CD4-positive, alpha-beta T cell treated with Interferon gamma for 1 hour (primary cell): Measurements from ENCODE around the gene JAML.
A peak's percentile ranks its signal among the peaks of the same experiment; 100 is the strongest.
"Not testable (repeated sequence)": the region's sequence is repeated elsewhere in the genome, so short reads cannot be mapped to it uniquely, and the experiment has no call there.

Experiments
- DNase-seq: peaks from one replicate; pipeline ENCODE4 v3.0.0-alpha.2; 2020

The JAML gene

DNA sequence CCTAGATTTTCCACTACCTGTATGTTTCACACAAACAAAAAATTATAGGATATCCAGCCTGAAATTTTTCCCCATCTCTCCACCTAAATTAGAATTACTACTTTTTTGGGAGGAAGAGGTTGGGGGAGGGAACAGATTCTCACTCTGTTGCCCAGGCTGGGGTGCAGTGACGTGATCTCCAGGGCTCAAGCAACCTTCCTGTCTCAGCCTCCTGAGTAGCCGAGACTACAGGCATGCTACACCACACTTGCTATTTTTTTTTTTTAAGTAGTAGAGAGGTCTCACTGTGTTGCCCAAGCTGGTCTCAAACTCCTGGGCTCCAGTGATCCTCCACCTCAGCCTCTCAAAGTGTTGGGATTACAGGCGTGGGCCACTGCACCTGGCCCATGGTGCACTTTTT, 9.5 kb downstream of the JAML start:
- no peak for DNase-seq

DNA sequence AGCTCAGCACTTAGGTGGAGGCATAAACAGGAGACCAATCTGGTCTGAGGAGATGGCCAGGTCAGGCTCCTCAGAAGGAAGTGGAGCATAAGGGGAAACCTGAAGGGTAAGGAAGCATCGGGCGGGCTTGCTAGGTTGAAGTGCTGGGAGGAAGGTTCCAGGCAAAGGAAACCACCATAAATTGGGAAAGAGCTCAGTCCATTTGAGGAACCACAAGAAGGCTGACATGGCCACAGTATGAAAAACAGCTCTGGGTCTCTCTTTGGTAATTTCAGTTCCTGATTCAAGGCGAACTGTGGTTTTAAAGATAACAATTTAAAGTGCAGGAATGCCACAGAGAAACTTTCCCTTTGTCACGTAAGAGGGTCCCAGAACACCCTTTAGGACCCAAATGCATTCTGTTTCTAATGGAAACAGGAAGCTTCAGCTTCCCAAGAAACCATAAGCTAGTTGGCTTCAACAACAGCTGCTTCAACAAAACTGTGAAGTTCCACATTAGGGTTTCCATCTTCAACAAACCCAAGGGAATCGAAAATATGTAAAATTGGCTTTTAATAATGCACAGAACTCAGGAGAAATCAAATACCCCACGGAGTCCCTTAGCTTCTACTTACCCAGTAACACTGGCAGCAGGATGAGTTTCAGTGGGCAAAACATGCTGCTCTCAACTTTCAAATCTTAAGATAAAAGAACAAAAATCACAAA, 10.4 kb downstream of the JAML start:
- DNase-seq = peak; percentile 20

DNA sequence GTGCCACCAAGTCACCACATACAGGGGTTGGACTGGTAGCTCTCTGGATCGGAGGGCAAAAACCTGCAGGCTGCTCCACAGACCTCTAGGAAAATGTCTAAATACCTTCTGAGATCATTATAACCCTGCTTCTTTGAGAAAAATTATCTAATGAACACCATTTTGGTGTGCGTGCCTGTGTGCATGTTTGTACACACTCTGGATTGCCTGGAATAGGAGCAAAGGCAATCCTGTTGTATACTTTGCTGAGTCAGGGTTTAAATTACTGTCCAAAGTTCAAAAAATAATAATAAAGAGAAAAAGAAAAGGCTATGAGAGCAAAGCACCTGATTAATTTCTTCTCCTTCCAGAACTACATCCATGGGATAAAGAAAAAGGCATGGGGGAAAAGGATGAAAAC, 11.0 kb downstream of the JAML start:
- DNase-seq = no peak

DNA sequence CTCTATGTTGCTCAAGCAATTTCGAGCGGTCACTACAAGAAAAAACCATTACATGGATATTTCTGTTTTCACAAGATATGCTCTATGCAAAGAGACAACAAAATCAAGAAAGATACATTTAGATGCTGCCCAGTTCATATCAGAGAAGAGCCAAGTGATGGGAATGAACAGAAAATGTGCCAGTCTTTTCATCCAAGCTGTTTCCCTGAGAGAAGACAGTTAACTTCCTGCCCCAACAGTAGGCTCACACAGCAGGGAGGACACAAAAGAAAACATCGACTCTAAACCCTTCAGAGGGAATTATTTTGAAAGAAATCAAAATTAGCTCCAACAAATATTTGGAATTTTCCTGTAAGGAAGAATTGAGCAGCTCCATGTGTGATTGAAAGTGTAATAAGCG, 11.6 kb downstream of the JAML start:
- DNase-seq = no peak

DNA sequence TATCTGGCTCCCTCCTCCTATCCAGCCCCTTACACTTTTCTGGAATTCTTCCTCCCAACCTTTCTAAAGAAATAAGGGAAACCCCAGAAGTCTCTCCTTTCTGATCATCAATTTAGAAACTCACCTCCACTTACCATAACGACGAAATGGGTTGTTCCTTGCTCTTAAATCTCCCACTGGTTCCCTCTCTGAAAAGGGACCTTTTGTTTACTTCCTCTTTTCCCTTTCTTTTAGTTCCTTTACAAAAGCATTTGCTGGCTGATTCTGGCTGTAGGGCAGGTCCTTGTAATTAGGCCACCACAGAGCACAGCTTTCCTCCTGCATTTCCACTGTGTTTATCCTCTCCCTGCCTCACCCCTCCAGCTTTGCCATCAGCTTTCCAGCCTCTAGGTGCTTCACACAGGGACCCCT, 12.0 kb downstream of the JAML start:
- no peak for DNase-seq

DNA sequence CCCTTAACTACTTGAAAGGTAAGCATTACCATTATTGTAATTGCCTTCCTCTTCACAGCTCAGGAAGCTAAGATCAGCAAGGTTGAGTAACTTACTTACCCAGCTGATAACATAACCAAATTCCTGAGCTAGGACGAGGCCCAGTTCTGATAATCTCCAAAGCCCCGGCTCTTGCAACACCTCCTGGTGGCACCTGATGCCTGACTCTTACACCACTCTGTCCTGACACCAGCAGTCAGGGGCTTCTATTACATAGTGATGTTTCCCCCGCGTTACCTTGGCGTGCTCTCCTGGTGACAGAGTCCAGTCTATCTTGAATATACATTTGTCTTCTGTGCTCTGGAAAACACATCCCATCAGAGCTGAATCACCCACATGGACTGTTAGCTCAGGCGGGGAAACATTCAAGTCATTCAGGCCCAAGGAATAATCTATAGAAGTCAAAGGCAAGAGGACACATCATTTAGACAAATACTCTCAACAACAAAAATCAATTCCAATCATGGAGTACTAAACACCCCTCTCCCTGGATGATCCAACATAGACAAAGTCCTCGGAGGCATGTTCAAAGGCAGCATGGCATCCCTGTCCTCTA, 12.6 kb downstream of the JAML start:
- no peak for DNase-seq

DNA sequence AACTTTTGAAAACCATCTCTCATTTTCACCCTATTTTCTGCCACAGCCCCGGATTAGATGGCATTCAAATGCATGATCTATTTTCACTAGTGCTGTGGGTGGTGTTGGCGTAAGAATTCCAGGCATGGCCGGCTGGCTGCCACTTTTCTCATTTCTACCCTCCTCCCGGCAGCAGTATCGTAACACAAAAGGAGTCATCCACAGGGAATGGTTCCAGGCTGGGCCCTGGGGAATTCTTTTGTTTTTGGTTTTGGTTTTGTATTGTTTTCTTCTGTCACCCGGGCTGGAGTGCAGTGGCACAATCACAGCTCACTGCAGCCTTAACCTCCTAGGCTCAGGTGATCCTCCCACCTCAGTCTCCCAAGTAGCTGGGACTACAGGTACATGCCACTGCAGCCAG, 13.8 kb downstream of the JAML start:
- DNase-seq = no peak

DNA sequence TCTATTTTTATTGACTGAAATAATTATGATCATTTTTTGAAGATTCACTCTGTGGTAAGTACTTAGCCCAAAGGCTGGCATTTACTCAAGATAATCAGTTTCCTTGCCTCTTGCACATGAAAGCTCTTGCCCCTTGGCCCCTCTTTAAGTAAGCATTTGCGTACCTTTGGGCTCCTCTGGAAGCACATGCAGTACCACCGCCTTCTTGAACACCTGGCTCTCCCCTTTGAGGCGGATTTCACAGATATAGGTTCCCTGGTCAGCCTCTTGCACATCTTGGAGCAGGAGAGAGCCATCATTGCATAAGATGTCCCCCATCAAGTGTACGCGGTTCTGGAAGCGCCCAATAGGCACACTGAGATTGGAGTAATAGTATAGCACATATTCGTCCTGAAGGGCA, 14.5 kb downstream of the JAML start:
- no peak for DNase-seq

DNA sequence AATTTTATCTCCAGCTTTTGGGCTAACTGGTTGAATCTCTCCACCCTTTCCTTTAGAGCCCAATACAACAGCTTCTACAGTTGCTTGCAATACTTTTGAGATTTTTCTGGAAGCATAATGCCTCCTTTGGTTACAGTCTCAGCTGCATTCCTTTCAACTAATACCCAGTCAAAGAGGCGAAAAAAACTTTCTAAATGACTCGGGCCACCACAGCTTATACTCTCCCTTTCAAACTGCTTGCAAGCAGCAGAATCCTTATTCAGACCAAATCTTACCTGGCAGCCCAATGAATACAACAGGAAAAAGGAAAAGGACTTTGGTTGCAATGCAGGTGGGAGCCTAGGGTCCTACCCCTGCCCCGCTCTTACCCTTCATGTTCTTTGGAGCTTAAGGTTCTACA, 15.8 kb downstream of the JAML start:
- no peak for DNase-seq

DNA sequence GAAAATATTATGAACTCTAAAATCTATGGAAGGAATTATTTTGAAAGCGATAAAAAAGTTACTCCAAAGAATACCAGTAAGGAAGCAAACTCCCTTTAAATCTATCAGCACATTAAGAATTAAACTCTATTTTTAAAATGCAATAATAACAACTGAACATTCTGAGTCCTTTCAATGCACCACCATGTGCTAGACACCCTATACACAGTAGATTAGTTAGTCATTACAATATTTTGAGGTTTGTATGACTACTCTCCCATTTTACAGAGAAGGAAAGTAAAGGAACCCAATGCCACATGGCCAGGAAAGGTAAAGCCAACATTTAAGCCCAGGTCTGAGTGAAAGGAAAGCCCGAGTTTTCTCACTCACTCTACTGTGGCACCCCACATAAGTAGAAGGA, 17.7 kb downstream of the JAML start:
- DNase-seq = no peak

DNA sequence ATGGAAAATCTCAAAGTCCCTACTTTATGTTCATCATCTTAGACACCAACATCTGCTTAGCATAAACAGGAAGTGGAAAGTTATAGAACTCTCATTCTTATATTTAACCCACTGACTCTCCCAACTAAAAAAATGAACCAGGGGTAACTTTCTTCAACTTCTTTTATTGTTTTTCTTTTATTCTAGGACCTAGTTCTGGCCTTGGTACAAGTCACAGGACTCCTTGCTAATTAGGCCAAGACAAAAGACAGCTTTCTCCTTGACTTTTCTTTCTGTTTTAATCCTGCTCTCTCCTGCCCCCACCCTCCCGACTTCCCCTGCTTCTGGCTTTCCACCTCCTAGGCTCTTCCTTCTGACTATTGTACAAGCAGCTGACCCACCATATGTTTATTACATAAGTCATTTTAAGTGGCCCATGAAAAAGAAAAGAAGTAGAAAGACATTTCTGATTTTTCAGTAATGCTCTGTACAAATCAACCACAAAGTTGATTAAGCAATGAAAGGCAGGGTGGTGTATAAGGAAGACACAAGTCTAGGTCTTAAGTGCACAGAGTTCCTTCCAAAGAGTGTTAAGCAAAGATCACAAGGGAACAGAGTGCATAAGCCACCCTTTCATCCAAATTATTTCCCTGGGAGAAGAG, 18.3 kb downstream of the JAML start:
- DNase-seq = no peak

DNA sequence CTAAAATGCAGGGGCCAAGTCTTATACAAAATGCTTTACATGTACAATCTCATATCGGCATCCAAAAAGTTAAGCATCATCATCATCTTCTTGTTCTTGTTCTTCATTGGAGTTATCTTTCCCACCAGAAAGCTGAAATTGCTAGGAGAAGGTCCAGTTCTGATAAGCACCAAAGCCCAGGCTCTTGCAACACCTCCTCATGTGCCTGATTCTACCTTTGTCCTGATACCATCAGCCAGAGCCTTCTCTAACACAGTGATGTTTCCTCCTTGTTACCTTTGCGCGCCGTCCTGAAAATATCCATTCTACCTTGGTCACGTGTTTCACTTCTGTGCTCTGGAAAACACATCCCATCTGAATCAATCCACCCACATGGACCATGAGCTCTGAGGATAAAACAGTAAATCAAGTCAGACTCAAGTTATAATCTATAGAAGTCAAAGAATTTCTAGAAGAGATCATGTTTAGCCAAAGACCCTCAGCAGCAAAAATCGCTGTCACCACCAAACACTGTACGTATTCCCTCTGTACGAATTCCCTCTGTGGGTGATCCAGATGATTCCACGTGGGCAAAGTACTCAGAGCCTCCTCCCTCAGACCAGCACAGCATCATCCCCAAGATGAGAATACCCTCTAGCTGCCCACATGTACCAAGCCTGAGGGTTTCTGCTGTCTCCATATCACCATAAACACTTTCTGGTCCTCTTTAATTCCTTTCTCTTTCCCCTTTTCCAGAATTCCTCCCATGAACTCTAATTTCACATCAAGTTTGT, 19.0 kb downstream of the JAML start:
- no peak for DNase-seq

DNA sequence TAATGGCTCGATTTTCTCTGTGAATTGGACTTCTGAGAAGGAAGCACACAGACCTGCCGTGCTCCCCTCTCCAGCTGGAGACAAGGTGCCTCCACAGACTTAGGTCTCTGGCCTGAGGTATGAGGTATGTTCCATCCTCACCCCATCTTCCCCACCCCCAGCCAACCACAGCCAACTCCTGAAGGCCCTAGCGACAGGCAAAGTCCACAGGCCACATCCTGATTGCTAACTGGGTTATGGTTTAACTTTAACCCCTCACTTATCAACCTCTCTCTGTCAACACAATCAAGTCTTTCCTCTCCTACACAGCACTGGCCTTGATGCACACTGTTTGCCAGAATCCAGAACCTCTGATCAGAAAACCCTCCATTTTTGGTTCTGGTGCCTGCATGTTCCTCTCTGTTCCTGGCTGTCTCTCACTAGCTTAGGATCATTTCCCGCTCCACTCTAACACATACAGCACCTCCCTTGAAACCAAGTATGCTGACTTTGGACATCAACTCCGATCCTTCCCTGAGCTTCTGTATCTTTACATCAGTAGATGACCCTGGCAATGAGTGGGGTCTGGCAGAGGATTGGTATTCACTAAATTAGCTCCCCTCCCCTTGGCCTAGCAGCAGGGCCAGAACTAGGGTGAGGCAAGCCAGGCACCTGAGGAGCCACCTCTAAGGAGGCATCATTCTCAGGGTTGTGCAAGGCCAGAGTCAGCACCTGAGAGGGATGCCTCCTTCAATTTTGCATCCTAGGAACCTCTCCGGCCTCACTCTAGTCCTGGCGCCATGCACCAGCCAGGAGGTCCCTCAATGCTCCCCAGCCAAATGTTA, 22.0 kb downstream of the JAML start:
- DNase-seq = peak; percentile 41

DNA sequence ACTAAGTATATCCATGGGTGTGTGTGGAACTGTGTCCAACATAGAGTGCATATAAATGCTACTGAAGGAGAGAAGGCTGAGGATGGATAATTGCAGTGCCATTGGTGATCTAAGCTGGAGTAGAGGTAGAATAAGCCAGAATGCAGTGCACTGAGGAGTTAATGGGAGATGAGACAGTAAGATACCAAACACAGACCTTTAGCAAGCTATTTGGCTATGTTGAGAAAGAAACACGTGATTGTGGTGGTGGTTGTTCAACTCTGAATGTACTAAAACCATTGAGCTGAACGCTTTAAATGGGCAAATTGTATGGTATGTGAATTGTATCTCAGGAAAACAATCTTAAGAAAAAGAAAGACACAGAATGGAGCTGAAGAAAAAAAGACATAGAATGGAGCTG, 22.8 kb downstream of the JAML start:
- no peak for DNase-seq

DNA sequence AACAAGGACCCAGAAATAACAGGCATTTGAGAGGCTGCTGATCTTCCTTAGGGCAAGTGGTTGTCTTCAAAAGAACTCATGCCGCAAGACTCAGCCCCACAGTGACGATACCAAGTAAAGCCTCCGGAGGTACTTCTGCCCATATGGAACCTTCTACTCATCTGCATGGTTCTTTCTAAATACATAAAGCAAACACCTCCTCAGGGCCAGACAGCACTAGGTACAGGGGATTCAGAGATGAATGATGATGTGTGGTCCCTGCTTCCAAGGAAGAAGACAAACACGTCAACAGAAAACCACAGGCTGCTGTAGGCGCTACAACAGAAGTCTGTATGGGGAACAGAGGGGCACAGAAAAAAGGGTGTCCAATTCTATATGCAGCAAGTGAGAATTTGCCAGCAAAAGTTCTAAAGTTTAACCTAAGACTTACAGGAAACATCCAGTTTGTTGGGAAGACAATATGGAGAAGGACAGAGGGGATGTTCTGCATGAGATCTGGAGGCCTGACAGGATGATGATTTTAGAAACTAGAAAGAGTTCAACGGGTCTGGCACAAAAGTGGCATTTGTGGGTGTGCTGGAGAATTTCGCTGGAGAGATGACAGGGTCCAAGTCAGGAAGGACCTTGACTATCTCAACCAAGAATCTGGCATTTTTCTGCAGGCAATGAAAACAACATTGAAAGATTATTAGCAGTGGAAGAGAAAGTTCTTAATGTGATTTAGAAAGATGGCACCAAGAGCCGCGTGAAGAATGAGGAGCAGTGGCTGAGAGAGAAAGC, 23.7 kb downstream of the JAML start:
- DNase-seq = peak; percentile 21

DNA sequence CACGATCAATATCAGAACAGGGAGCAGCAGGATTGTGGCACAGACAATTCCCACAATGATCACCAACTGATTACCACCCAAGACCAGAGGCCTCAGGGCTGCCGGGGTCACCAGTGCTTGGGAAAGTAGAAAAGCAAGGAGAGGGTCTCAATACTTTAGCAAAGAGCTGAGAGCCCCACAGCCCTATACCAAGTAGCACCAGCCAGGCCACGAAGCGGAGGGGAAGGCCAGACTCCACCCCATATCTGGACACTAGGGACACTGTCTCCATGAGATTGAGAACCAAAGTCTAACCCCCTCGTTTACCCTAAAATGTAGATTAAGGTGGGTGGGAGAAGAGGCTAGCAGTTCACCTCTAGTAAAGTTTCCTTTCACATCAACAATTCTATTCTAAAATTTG, 24.3 kb downstream of the JAML start:
- DNase-seq = no peak

DNA sequence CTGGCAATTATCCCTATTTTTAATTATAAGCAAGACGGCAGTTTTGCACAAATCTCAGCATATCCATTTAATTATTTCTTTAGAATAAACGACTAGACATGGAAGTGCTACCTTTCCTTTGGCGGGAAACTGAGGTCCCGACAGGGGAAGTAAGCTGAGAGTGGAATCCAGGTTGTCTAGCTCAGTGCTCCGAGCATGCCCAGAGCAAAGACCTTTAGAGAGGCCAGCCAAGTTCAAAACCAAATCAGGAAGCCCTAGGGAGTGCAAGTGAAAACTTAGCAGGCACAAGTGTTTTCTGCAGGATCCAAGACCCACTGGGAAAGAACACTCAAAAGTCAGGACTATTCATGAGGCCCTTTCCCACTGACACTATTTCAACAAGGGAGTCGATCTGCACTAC, 25.7 kb downstream of the JAML start:
- DNase-seq = no peak

DNA sequence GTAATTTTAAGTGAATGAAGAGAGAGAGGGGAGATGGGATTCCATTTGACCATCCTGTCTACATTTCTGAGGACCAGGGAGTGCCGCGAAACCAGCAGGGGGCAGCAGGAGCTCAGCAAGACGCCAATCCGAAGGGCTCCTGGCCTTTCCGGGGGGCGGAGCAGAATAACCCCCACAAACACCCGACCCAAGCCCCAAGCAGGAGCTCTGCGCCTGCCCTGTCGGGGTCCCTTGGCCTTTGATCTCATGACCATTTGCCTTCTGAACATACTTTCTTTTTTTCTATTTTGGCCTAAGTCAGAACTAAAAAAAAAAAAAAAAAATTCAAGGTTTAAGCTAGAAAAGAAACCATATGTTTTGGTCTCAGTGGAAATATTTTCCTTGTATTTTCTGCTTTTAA, 26.4 kb downstream of the JAML start:
- DNase-seq = peak; percentile 80

DNA sequence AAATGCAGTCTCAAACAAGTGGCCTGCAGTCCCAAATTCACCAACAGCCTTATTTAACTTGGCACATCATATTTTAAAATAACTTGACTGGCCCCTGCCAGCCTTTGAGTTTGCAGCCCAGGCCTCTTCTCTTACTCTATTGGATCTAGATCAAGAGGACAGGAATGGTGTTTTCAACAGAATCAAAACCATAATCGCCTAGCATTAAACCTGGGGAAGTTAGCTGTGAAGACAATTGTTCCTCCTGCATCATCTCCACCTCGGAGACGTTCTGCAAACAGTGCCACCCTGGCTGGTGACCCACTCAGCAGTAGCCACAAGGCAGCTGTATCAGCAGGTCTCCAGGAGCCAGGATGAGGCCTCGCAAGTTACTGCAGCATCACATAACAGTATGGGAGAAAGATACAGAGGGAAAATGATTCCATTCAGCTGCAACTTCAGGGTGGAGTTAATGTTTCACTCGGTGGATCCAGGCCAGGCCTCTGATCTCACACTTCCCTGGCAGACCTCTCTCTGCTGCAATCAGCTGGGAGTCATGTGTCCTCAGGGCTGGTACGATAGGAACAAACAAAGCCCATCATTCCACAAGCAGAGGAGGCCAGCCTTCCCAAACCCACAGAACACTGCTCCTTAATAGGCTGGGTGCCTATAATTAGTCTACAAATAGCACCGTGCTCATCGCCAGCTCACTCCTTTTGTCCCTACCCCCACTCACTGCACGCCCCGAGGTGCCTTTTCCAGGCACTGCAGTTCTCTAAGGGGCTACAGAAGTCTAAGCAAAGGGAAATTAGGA, 29.8 kb downstream of the JAML start:
- DNase-seq = no peak

DNA sequence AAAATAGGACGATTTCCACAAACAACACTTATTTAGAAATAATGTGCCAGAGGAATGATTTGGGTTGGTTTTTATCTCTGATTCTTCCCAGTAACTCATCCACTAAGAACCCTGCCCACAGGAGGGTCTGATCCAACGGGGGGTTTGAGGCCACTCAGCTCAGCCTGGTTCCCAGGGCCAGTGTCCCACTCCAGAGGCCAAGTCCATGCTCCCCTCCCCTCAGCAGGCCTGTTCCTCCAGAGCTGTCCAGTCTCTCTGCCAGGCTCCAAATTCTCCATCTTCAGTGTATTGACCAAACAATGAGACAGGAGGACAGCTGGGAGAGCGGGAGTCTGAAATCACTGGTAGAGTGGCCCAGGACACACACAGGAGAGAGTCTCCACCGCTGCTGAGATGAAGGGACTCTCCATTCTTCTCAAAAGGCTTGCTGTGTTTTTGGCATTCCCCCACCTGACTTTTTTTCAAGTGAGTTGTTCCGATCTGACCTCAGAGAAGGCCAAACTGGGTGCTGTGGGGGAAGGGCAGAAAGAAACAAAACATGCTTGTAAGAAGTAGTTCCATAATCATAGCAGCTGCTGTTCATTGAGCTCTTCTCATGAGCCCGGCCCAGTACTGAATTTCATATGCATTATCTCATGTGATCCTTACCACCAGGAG, 30.8 kb downstream of the JAML start:
- no peak for DNase-seq

DNA sequence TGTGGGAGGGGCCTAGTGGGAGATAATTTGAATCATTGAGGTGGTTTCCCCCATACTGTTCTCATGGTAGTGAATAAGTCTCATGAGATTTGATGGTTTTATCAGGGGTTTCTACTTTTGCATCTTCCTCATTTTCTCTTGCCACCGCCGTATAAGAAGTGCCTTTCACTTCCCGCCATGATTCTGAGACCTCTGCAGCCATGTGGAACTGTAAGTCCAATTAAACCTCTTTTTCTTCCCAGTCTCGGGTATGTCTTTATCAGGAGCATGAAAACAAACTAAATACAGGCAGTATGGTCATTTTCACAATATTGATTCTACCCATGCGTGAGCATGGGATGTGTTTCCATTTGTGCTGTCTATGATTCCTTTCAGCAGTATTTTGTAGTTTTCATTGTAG, 32.0 kb downstream of the JAML start:
- DNase-seq = not testable (repeated sequence)
